GM18868 (cell line): ENCODE measurements around the gene ELMO1.

Experiments used
- ATAC-seq: cut with Tn5 transposase; IDR thresholded peaks from one replicate; pipeline ENCODE4 v1.9.1; 2021; ENCODE audit warnings: mild to moderate bottlenecking, moderate library complexity; ENCODE audit not compliant: unreplicated experiment

The ELMO1 gene

GRCh38 chr7:37235813-37236212 lies 212.9 kb downstream of the ELMO1 start:
- ATAC-seq: no peak

- ATAC-seq: no peak
These were observed 213.7 kb downstream of the ELMO1 start for GRCh38 chr7:37234928-37235327.

DNA sequence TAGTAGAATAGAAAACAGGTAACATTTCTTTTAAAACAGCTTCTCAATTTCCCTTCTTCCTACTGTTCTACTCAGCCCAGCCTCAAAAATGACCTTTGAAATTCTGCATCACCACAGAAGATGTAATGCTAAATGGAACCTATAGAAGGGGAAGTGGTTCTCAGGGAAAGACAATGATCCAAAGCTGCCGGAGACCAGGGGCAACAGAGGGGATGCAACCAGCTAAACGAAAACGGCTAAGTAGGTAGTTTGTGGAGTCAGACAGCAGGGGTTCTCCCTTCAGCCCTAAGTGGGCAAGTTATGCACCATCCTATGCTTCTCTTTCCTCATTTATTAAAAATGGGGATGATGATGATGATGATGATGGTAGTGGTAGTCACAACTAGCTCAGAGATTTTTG lies 214.3 kb downstream of the ELMO1 start:
- ATAC-seq: no peak

- ATAC-seq: no peak
These were observed 217.1 kb downstream of the ELMO1 start for GRCh38 chr7:37231613-37232012.

- no peak for ATAC-seq
These were observed 218.4 kb downstream of the ELMO1 start for GRCh38 chr7:37230221-37230620.

- ATAC-seq: no peak
These were observed 219.3 kb downstream of the ELMO1 start for GRCh38 chr7:37229381-37229780.

GRCh38 chr7:37225285-37225969 lies 223.2 kb downstream of the ELMO1 start:
- ATAC-seq: no peak

GRCh38 chr7:37224746-37225145 lies 223.9 kb downstream of the ELMO1 start:
- ATAC-seq: no peak

DNA sequence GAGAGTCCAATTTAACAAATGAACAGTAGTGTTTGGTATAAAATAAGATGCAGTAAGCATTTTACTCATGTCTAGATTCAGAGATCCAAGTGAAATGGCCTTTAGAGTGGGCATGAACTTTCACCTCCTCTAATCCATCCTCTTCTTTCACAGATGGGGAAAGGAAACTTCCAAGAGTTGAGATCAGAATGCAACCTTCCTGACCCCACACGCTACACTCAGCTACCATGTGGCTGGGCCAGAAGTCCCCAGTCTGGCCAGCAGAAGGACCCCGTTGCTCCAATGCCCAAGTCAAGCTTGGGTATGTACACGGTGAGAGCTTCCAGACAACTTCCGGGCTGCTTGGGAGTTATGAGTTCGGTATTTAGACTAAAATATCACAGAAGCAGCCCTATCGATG lies 228.0 kb downstream of the ELMO1 start:
- ATAC-seq: no peak

DNA sequence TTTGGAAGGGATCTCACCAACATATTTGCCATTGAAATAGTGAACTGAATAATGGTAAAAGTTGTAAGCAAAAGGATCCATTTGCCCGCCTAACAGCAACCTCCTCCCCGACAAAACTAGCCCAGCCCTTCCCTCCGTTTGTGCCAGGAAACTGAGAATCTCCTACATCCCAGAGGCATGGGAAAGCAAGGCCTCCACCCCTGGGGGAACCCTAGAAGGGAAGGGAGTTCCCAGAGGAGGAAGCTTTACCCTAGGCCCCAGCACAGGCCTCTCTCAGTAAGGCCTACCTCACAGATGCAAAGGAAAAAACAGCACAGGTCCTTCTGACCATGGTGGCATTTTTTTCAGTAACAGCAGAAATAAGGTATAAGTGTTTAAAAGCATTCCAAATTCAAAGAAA lies 229.7 kb downstream of the ELMO1 start:
- ATAC-seq: no peak

DNA sequence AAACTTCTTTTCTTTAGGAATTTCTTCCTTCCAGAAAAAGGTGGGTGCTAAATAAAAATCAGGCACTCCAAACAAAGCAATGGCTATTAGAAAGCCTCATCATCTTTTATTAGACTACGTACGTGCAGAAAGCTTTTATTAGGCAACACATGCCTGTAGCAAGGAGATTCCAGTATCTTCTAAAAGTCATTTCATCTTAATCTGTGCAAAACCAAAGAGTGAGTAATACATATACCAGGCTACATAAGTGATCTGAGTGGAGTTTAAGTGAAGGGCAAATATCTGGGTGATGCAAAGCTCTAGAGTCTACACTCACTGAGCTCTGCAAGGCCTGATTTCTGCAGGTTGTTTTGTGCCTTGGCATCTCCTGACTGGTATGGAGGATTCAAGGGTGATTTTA lies 231.7 kb downstream of the ELMO1 start:
- no peak for ATAC-seq

DNA sequence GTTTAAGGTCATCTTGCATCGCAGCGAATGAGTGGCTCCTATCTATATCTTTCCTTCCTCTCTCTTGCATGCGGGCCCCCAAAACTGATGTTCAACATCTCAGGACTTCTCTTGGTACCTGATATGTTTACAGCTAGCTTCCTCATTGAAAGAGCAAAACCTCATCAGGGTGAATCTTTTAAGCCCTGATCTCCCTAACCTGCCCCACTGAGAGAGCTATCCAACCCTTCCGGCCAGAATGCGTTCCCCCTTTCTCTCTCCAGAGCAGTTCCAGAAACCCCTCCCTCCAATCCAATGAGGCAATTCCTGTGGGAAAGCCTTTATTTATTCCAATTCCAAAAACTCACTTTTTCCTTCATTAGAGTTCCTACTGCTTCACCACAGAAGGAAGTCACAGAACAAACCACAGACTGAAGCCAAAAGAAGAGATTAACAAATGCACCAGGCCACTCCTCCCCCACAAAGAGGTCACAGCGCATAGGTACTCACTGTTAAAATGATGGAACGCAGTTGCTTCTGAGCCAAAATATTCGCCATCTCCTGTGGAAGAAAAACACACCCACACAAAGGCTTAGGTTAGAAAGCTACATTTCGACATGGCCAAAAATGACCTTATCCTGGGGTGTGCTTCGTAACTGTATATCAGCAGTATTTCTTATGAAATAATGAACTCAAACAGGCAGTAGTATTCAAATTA lies 232.4 kb downstream of the ELMO1 start:
- ATAC-seq: no peak

- no peak for ATAC-seq
These were observed 233.3 kb downstream of the ELMO1 start for GRCh38 chr7:37215290-37215923.

- no peak for ATAC-seq
These were observed 236.1 kb downstream of the ELMO1 start for GRCh38 chr7:37212556-37212955.

GRCh38 chr7:37212051-37212450 lies 236.6 kb downstream of the ELMO1 start:
- ATAC-seq: peak; percentile 70

DNA sequence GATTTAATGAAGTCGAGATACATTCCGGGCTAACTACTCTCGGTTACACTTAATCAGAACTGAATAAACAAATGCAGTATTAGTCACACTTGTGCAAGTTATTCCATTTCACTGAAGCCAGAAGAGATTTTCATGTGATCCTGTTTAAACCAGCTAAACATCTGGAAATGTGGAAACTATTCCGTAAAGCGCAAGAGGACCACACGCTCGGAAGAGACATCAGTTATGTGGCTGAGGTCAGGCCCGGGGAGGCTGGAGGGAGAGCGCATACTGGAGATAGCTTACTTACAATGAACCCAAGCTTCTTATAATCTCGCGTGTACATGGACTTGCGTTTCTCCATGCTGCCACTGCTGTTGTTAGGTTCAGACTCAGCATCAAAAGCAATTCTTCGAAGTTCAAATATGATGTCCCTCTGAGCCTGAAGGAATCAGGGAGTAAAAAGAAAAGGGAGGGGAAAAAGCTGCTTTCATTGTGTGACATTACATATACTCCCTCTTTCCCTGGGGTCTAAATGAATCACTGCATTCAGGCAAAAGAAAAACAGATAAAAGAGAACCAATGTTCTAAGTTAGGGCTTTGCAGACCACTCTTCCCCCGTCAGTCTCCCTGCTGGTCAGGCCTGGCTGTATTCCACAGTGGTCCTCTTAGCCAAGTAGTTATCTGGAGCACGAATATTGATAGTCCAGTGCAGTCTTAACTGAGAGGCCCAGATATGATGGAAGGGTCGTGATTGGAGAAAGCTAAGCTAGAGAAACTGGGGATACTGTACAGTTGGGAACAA lies 237.4 kb downstream of the ELMO1 start:
- ATAC-seq: no peak

DNA sequence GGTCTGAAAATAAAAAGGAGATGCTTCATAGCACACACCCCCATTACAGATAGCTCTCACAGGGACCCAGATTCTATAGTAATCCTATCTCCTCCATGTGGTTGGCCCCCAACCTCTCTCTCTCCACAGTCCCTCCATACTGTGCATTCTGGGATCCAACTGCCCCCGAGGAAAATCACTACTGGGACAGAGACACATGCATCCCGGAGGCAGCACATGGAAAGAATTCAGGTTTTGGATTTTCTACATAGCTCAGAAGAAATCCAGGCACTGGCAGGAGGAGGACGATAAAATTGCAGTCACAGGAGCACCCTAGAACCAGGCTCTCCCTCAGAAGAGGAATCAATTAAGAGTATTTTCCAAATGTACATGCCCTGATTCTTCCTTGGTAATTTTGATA lies 239.5 kb downstream of the ELMO1 start:
- ATAC-seq: no peak

- ATAC-seq: peak; percentile 90
These were observed 240.1 kb downstream of the ELMO1 start for GRCh38 chr7:37208528-37208927.

DNA sequence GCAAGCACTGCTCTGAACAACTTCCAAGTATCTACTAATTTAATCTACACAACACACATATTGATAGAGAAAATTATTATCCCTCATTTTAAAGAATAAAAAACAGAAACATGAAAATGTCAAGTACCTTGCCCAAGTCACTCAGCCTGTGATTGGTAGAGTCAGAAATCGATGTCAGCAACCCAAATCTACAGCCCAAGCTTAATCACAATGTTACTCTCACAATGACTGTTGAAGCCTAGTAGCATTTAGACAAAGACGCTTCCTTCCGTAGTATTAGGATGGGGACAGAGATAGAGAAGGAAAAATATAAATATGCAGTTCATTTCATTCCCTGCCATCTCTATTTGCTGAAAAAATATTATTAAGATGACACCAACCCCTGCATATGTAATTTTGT lies 242.5 kb downstream of the ELMO1 start:
- ATAC-seq: no peak

DNA sequence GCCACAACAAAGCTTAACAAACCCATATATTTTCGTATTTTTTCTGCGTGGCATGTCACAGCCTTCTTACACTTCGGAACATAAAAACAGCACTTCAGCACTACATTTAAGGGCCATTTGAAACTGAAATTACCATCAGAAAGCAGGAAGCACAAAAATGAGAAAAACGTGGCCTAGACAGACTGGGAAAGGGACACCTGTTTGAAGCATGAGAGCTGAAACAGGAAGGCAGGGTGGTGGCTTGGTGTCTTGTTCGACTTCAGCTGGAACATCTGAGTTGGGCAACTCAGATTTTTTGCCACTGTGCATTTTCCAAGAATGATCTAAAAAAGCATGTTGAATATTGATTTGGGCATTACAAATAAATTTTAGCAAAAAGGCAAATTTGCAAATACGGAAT lies 243.2 kb downstream of the ELMO1 start:
- no peak for ATAC-seq

GRCh38 chr7:37201876-37202198 lies 246.8 kb downstream of the ELMO1 start:
- no peak for ATAC-seq
